Measurements from ENCODE around the gene PBRM1. TPM values are rescaled to one million over a fixed set of nuclear protein-coding genes. Genes with fewer than 3 reads are reported as not detected.

Gene PBRM1
- total RNA-seq, 1 donor from 2014 or later = 131 TPM

- Mint-ChIP-seq H3K27ac (no peak overlapping the region), H3K4me1 (ENCODE audit: low read depth) (peaks cover 2% of the 10 kb centered on the region), H3K4me3 (ENCODE audit: low read depth) (no peak overlapping the region), H3K9me3 (ENCODE audit: low read depth) (no peaks in the 10 kb centered on the region), H3K36me3 (ENCODE audit: insufficient read depth) (no peaks in the 10 kb centered on the region), H3K27me3 (peaks cover 4% of the 10 kb centered on the region)
- TF ChIP-seq CTCF (IDR thresholded peaks at IDR 0.05; ENCODE audit: unreplicated experiment) = no peak
- no peak for DNase-seq (ENCODE audit: low spot score, unreplicated experiment)
Measured at GRCh38 chr3:52513281-52513680, 172.4 kb downstream of the PBRM1 start.

GRCh38 chr3:52512727-52513126, 173.0 kb downstream of the PBRM1 start:
- DNase-seq (ENCODE audit: low spot score, unreplicated experiment) = no peak
- no peaks in the 10 kb centered on the region for H3K9me3 Mint-ChIP-seq (ENCODE audit: low read depth)
- H3K27ac Mint-ChIP-seq = no peak overlapping the region
- H3K4me3 Mint-ChIP-seq (ENCODE audit: low read depth) = no peak overlapping the region
- no peaks in the 10 kb centered on the region for H3K36me3 Mint-ChIP-seq (ENCODE audit: insufficient read depth)
- peaks cover 2% of the 10 kb centered on the region for H3K4me1 Mint-ChIP-seq (ENCODE audit: low read depth)
- peaks cover 3% of the 10 kb centered on the region for H3K27me3 Mint-ChIP-seq
- no peak for TF ChIP-seq CTCF (IDR thresholded peaks at IDR 0.05; ENCODE audit: unreplicated experiment)

- Mint-ChIP-seq H3K27ac (no peak overlapping the region), H3K9me3 (ENCODE audit: low read depth) (no peaks in the 10 kb centered on the region), H3K27me3 (peaks cover 6% of the 10 kb centered on the region), H3K4me1 (ENCODE audit: low read depth) (peaks cover 2% of the 10 kb centered on the region), H3K4me3 (ENCODE audit: low read depth) (no peak overlapping the region), H3K36me3 (ENCODE audit: insufficient read depth) (no peaks in the 10 kb centered on the region)
- no peak for TF ChIP-seq CTCF (IDR thresholded peaks at IDR 0.05; ENCODE audit: unreplicated experiment)
- no peak for DNase-seq (ENCODE audit: low spot score, unreplicated experiment)
Measured at GRCh38 chr3:52512105-52512504, 173.6 kb downstream of the PBRM1 start.

- DNase-seq (ENCODE audit: low spot score, unreplicated experiment) = no peak
- no peaks in the 10 kb centered on the region for H3K9me3 Mint-ChIP-seq (ENCODE audit: low read depth)
- no peaks in the 10 kb centered on the region for H3K36me3 Mint-ChIP-seq (ENCODE audit: insufficient read depth)
- H3K4me1 Mint-ChIP-seq (ENCODE audit: low read depth) = peaks cover 2% of the 10 kb centered on the region
- TF ChIP-seq CTCF (IDR thresholded peaks at IDR 0.05; ENCODE audit: unreplicated experiment) = no peak
- no peak overlapping the region for H3K27ac Mint-ChIP-seq
- H3K4me3 Mint-ChIP-seq (ENCODE audit: low read depth) = no peak overlapping the region
- peaks cover 6% of the 10 kb centered on the region for H3K27me3 Mint-ChIP-seq
Measured at GRCh38 chr3:52511509-52511908, 174.2 kb downstream of the PBRM1 start.

GRCh38 chr3:52509753-52510328, 175.9 kb downstream of the PBRM1 start:
- no peak for TF ChIP-seq CTCF (IDR thresholded peaks at IDR 0.05; ENCODE audit: unreplicated experiment)
- H3K4me3 Mint-ChIP-seq (ENCODE audit: low read depth) = no peak overlapping the region

More at GRCh38 chr3:52509753-52510328, 175.9 kb downstream of the PBRM1 start:
- DNase-seq (ENCODE audit: low spot score, unreplicated experiment) = no peak
- H3K27ac Mint-ChIP-seq = no peak overlapping the region
- no peaks in the 10 kb centered on the region for H3K36me3 Mint-ChIP-seq (ENCODE audit: insufficient read depth)
- H3K27me3 Mint-ChIP-seq = peaks cover 3% of the 10 kb centered on the region
- no peaks in the 10 kb centered on the region for H3K4me1 Mint-ChIP-seq (ENCODE audit: low read depth)
- H3K9me3 Mint-ChIP-seq (ENCODE audit: low read depth) = no peaks in the 10 kb centered on the region

All from progenitor cell of endocrine pancreas (in vitro differentiated cells).